ENCODE results near the gene RAB27A.
A peak's percentile ranks its signal among the peaks of the same experiment; 100 is the strongest.
"Not testable (repeated sequence)": the region's sequence is repeated elsewhere in the genome, so short reads cannot be mapped to it uniquely, and the experiment has no call there.

Gene RAB27A

DNA sequence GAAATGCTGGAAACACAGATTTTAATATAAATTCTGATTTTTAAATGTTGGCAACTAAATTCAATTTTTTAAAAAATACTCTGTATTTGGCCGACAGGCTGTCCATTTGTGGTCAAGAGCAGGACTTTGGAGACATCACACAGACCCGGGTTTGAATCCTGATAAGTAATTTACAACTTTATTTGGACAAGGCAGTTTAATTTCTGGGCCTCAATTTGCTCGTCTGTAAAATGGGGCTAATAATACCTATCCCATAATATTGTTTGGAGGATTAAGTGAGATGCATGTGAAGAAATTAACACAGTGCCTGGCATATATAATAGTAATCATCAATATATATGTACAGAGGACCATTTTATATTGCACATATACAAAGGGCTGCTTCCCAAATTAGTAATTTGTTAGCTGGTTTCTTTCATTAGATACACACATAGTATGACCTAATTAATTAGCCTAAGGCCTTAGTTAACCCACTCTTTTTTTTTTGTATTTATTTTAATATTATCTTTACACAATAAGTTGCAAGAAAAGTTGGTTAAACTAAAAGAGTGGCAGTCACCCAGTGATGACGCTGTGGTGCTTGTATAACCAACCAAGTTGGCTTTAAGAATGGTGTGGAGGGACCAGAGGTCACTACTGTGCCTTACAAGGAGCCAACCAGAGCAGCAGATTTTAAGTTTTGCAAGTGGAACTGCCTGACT is 30.1 kb upstream of the RAB27A start:
- no peak overlapping the region for H3K4me3 ChIP-seq (IDR thresholded peaks at IDR 0.05; ENCODE audit: insufficient read depth, low read depth, low read length)
- no peak for TF ChIP-seq CTCF (conservative IDR thresholded peaks at IDR 0.05; ENCODE audit: low read depth, low read length)
- no peaks in the 10 kb centered on the region for H4K20me1 ChIP-seq (ENCODE audit: insufficient read depth)
- H3K27ac ChIP-seq = peak overlapping the region; percentile 92
- H3K79me2 ChIP-seq (ENCODE audit: insufficient read depth, low read depth) = peaks cover 31% of the 10 kb centered on the region; the same call in 1 of the 2 replicates
- H3K27me3 ChIP-seq (ENCODE audit: insufficient read depth, low read depth) = no peaks in the 10 kb centered on the region
- peak overlapping the region; percentile 61 for H3K4me2 ChIP-seq
- H2AFZ ChIP-seq (ENCODE audit: low read depth) = peak overlapping the region; percentile 90
- H3K4me1 ChIP-seq (ENCODE audit: low read depth, poor library complexity, severe bottlenecking) = peaks cover 35% of the 10 kb centered on the region
- H3K9ac ChIP-seq = peak overlapping the region; percentile 93
- H3K36me3 ChIP-seq (ENCODE audit: insufficient read depth) = no peaks in the 10 kb centered on the region

- Histone ChIP-seq H3K9ac (peak within 1 kb of the TSS; percentile 93), H3K27me3 (ENCODE audit: insufficient read depth, low read depth) (no peaks in the 10 kb centered on the region), H3K4me2 (peak within 1 kb of the TSS; percentile 61), H4K20me1 (ENCODE audit: insufficient read depth) (no peaks in the 10 kb centered on the region), H3K79me2 (ENCODE audit: insufficient read depth, low read depth) (peaks cover 31% of the 10 kb centered on the region; the same call in 1 of the 2 replicates), H3K4me3 (IDR thresholded peaks at IDR 0.05; ENCODE audit: insufficient read depth, low read depth, low read length) (no peak within 1 kb of the TSS), H3K4me1 (ENCODE audit: low read depth, poor library complexity, severe bottlenecking) (peaks cover 35% of the 10 kb centered on the region), H2AFZ (ENCODE audit: low read depth) (peak within 1 kb of the TSS; percentile 90), H3K36me3 (ENCODE audit: insufficient read depth) (no peaks in the 10 kb centered on the region), H3K27ac (peak within 1 kb of the TSS; percentile 92)
- no peak for TF ChIP-seq CTCF (conservative IDR thresholded peaks at IDR 0.05; ENCODE audit: low read depth, low read length)
Observed at GRCh38 chr15:55318588-55319494, 29.2 kb upstream of the RAB27A start, which contains the start of the genes PIGB and PIGBOS1. Gene PIGB (plus strand): TSS chr15:55319222. CDS start chr15:55319251, 29 bp downstream. Gene PIGBOS1 (minus strand): TSS chr15:55319123. CDS start chr15:55317792, 1,331 bp downstream.

- H3K4me2 ChIP-seq; H3K36me3 ChIP-seq (ENCODE audit: insufficient read depth); H3K27ac ChIP-seq; H3K9ac ChIP-seq; H2AFZ ChIP-seq (ENCODE audit: low read depth); H3K4me1 ChIP-seq (ENCODE audit: low read depth, poor library complexity, severe bottlenecking); H4K20me1 ChIP-seq (ENCODE audit: insufficient read depth); H3K79me2 ChIP-seq (ENCODE audit: insufficient read depth, low read depth); H3K4me3 ChIP-seq (IDR thresholded peaks at IDR 0.05; ENCODE audit: insufficient read depth, low read depth, low read length); H3K27me3 ChIP-seq (ENCODE audit: insufficient read depth, low read depth): not testable (repeated sequence)
Observed at GRCh38 chr15:55302801-55303200, 13.2 kb upstream of the RAB27A start.

DNA sequence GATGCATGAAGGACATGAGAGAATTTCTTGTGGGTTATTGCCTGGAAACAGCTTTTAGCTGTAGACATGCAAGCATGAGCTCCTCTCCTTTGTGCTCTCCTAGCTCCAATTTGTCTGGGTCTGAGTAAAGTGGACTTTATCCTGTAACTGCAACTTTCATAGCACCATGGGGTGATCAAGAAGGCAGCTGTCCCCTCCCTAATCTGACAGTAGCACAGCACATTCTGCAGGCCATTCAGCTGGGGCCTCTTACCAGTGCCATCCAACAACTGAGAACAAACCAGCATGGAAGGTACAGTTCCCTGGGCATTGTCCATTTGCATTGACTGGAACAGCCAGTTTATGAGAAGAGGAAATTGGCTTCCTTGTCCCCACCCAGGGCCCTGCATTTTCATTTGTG is 7.7 kb upstream of the RAB27A start:
- H3K27ac ChIP-seq = no peak overlapping the region

More for the DNA sequence above, 7.7 kb upstream of the RAB27A start:
- no peak overlapping the region for H3K9ac ChIP-seq
- H3K4me3 ChIP-seq (IDR thresholded peaks at IDR 0.05; ENCODE audit: insufficient read depth, low read depth, low read length) = no peak overlapping the region
- H3K79me2 ChIP-seq (ENCODE audit: insufficient read depth, low read depth) = no peaks in the 10 kb centered on the region
- TF ChIP-seq CTCF (conservative IDR thresholded peaks at IDR 0.05; ENCODE audit: low read depth, low read length) = no peak
- no peaks in the 10 kb centered on the region for H4K20me1 ChIP-seq (ENCODE audit: insufficient read depth)
- no peak overlapping the region for H2AFZ ChIP-seq (ENCODE audit: low read depth)
- H3K36me3 ChIP-seq (ENCODE audit: insufficient read depth) = no peaks in the 10 kb centered on the region
- no peaks in the 10 kb centered on the region for H3K4me1 ChIP-seq (ENCODE audit: low read depth, poor library complexity, severe bottlenecking)
- H3K27me3 ChIP-seq (ENCODE audit: insufficient read depth, low read depth) = no peaks in the 10 kb centered on the region
- no peak overlapping the region for H3K4me2 ChIP-seq

Data from KMS-11 (cell line).